Endothelial cell (in vitro differentiated cells): ENCODE data around the gene BAZ2A. TPM values are rescaled to one million over a fixed set of nuclear protein-coding genes. Genes with fewer than 3 reads are reported as not detected.
A peak's percentile ranks its signal among the peaks of the same experiment; 100 is the strongest.

Source experiments
- DNase-seq: peaks from one replicate; pipeline ENCODE4 v3.0.0; 2021; ENCODE audit warnings: low spot score
- H3K27ac Mint-ChIP-seq: one replicate; pipeline ENCODE4 v1.8.0; 2021; ENCODE audit warnings: mixed read lengths, inconsistent platforms; ENCODE audit not compliant: unreplicated experiment
- H3K27me3 Mint-ChIP-seq: one replicate; pipeline ENCODE4 v1.8.0; 2021; ENCODE audit warnings: mild to moderate bottlenecking, moderate library complexity, mixed read lengths, inconsistent platforms; ENCODE audit not compliant: unreplicated experiment
- H3K36me3 Mint-ChIP-seq: one replicate; pipeline ENCODE4 v1.8.0; 2021; ENCODE audit warnings: mild to moderate bottlenecking, low read depth, mixed read lengths, inconsistent platforms; ENCODE audit not compliant: unreplicated experiment
- H3K4me1 Mint-ChIP-seq: one replicate; pipeline ENCODE4 v1.8.0; 2021; ENCODE audit warnings: mild to moderate bottlenecking, mixed read lengths, inconsistent platforms; ENCODE audit not compliant: unreplicated experiment
- H3K4me3 Mint-ChIP-seq: one replicate; pipeline ENCODE4 v1.8.0; 2021; ENCODE audit warnings: mild to moderate bottlenecking, mixed read lengths, inconsistent platforms; ENCODE audit not compliant: unreplicated experiment
- H3K9me3 Mint-ChIP-seq: one replicate; pipeline ENCODE4 v1.8.0; 2021; ENCODE audit warnings: mixed read lengths, inconsistent platforms; ENCODE audit not compliant: unreplicated experiment
- CTCF ChIP-seq: fragments of 200-600 bp; sonication (generic); IDR thresholded peaks from one replicate; pipeline ENCODE4 v1.5.0; 2021; ENCODE audit warnings: antibody characterized with exemption; ENCODE audit not compliant: unreplicated experiment
- total RNA-seq: library from RNA; stranded (reverse); fragmentation: NEBNext Ultra II Directional; extraction: Animal tissue kit (Norgen Biotek cat#: 25700); gene quantifications from one replicate; pipeline ENCODE4 v1.2.1, GENCODE V29; 2021; ENCODE audit not compliant: unreplicated experiment

The BAZ2A gene
- total RNA-seq, 1 donor from 2014 or later = 165 TPM

- H3K27ac Mint-ChIP-seq = no peak overlapping the region
- no peak for DNase-seq
These were observed 39.8 kb downstream of the BAZ2A start for GRCh38 chr12:56590237-56590830.

GRCh38 chr12:56589783-56590182 is 40.3 kb downstream of the BAZ2A start:
- Mint-ChIP-seq H3K9me3 (no peaks in the 10 kb centered on the region), H3K36me3 (peaks cover 28% of the 10 kb centered on the region), H3K27ac (no peak overlapping the region), H3K4me3 (no peak overlapping the region), H3K27me3 (peaks cover 3% of the 10 kb centered on the region), H3K4me1 (peaks cover 2% of the 10 kb centered on the region)
- no peak for DNase-seq
- no peak for TF ChIP-seq CTCF

More at GRCh38 chr12:56590237-56590830, 39.8 kb downstream of the BAZ2A start:
- Mint-ChIP-seq H3K27me3 (peaks cover 3% of the 10 kb centered on the region), H3K9me3 (no peaks in the 10 kb centered on the region), H3K4me1 (peaks cover 2% of the 10 kb centered on the region), H3K36me3 (peaks cover 29% of the 10 kb centered on the region), H3K4me3 (no peak overlapping the region)
- TF ChIP-seq CTCF = no peak

DNA sequence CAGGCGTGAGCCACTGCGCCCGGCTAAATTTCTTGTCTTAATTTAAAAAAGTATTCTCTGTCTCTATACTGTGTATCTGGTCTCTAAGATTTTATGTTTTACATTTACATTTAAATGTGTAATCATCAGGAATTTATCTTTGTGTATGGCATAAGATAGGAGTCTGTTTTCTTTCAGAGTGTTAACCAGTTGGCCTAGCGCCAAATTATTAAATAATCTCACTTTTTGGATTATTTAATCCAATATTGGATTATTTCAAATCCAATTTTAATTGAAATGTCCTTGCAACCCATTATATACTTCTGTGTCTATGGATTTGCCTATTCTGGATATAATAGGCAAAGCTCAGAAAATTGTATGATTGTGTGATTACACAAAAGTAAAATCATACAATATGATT is 45.0 kb downstream of the BAZ2A start:
- no peak overlapping the region for H3K27ac Mint-ChIP-seq
- DNase-seq = no peak
- peaks cover 29% of the 10 kb centered on the region for H3K36me3 Mint-ChIP-seq
- TF ChIP-seq CTCF = no peak
- H3K4me1 Mint-ChIP-seq = peaks cover 11% of the 10 kb centered on the region
- H3K9me3 Mint-ChIP-seq = no peaks in the 10 kb centered on the region
- H3K4me3 Mint-ChIP-seq = no peak overlapping the region
- H3K27me3 Mint-ChIP-seq = no peaks in the 10 kb centered on the region

DNA sequence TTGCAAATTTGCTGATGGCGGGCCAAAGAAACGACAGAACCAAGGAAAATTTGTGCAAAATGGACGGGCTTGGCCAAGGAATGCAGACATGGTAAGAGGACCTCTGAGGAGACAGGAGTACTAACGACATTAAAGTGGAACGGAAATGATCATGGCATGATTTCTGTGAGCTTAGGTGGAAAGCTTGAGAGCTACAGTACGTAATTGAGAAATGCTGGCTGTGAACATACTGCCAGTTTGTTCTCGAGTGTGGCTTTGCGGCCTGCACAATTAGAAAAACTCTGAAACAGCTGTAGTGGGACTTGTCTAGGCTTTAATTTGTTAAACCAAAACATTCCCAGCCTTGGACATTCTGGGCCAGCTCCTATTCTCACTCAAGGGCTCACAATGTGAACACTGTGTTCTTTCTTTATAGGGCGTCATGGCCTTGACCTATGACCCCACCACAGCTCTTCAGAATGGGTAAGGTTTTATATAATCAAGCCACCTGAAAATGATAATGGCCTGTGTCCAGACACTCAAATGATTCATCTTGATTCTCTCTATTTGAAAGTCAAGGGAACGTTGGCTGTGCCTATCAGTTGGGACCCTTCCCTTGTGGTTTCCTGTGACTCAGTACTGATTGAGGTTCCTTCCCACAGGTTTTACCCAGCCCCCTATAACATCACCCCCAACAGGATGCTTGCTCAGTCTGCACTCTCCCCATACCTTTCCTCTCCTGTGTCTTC is 48.5 kb downstream of the BAZ2A start:
- Mint-ChIP-seq H3K4me1 (peaks cover 11% of the 10 kb centered on the region), H3K4me3 (no peak overlapping the region)
- DNase-seq = no peak

More for the DNA sequence above, 48.5 kb downstream of the BAZ2A start:
- peak overlapping the region; percentile 48 for H3K27ac Mint-ChIP-seq
- peaks cover 14% of the 10 kb centered on the region for H3K36me3 Mint-ChIP-seq
- no peak for TF ChIP-seq CTCF
- H3K27me3 Mint-ChIP-seq = no peaks in the 10 kb centered on the region
- H3K9me3 Mint-ChIP-seq = no peaks in the 10 kb centered on the region
